HTR-8/SVneo (cell line): Measurements from ENCODE around the gene CERS6.
"Not testable (repeated sequence)": the region's sequence is repeated elsewhere in the genome, so short reads cannot be mapped to it uniquely, and the experiment has no call there.

Experiments used
- DNase-seq: peaks from one replicate; pipeline ENCODE4 v3.0.0; 2011; ENCODE audit warnings: low spot score, mixed read lengths; ENCODE audit not compliant: insufficient read length
- FAIRE-seq: peaks from 2 replicates; lab custom pipeline; 2011; peaks lifted over from hg19 to GRCh38; lab: Jason Lieb, UNC

CERS6 gene

DNA sequence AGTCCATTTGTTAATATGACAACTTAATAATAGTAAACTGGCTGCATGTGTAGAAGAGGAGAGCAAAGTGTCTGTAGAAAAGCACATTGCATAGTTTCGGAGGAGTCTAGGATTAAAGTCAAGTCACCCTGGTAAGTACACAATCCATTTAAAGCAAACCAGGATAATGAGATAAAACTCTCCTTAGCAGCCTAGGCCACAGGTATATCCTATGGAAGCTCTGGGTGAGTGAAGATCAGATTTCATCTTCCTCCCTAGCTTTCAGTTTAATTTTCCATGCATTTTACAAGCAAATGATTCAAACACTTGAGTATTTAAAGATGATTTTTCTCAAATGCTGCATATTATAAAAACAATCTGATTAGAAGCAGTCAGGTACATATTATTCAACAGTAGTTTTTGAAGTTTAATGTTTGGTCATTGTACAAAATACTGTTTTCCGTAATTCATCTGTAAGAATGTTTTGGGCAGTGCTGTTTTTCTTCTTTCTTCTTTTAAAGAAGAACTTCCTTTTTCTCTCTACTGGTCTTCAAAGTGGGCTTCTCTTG, 10.2 kb downstream of the CERS6 start:
- no peak for FAIRE-seq

DNA sequence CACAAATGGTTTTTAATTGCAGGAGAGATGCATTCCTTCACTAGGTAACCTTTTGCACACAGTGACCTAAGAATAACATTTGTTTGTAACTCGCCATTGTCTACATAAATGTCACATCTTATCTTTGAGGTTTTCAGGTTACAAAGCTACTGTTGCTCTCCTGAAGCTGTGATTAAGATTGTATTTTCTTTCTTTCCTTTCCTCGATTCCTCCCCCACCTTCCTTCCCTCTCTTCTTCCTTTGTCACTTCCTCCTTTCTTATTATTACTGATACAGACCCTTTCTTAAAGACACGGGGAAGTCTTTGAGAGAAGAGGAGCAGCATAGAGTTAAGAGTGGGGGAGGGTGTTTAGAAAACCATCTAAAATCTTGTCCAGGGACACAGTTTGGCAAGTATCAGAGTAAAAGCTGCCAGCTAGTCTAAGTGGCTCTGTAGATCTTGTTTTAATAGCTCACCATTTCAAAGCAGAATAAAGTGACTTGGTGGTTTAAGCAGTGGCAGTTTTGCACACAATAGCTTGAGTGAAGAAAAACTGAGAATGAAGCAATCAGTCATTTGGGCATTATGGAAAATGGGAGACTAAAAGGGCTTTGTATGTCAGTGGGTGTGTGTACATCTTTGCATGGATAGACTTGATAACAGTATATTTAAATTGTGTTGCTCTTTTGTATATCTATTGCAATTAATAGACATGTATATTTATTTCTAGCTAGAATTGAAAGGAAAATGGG, 10.9 kb downstream of the CERS6 start:
- DNase-seq (no peak), FAIRE-seq (no peak)

More for the DNA sequence above, 10.2 kb downstream of the CERS6 start:
- DNase-seq: no peak

DNA sequence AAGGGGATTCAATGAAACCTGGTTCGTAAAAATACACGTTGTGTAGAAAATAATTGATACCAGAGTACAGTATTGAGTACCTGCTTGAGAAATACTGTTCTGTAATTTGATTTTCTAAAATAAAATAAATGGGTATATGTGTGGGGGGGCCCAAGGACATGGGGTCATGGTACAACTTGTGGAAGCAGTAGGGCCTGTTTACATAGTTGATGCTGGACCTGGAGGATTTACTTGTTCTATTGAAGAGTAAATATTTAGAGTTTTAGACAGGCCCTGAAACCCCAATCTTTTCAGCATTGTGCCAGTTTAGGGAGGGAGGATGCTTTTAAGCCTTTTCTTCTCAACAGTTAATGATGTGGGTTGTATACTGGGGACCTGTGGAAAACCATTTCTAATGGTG, 11.7 kb downstream of the CERS6 start:
- FAIRE-seq: no peak
- DNase-seq: no peak

DNA sequence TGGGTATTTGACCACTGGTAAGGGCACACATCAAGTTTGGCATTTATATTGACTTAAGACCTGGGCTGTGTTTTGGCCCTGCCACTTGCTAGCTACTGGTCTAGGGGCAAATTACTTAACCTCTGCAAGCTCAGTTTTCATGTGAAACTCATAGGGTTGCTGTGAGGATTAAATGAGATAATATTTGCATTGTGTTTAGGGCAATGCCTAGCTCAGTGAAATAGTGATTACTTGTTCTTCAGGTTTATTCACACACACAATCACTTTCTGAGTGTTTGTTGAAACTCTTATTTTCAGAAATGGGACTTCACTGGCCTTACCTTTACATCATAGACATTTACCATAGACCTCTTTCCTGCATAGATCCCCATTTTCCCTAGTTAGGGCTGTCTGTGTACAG, 12.3 kb downstream of the CERS6 start:
- FAIRE-seq: no peak
- DNase-seq: no peak

DNA sequence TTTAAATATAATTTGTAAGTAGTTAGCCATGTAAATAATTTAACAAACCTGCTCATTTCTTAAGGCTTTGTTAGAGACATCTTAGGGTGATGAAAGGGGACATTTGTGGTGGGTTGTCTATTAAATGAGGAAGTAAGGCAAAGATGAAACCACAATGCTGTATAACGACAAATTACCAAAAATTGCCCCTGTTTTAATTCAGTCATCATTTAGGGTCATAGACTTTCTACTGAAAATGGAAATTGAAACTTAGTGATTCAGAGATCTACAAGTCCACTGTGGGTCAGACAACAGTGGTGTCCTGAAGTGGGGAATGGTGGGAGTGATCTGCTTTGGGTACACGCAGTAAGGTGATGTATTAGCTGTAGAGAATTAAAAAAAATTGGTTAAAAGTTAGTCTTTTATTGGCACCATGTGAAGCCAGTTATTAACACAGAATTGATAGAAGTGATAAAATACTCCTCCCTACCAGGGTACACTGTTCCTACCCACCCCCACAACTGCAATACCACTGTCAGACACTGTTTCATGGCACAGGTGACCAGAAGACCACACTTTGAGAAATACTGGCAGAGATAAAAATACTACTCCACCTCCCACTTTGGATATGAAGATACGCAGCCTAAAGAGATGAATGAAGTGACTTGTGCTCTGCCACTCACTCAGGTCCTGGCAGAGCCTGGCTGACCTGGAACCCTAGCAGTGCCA, 13.4 kb downstream of the CERS6 start:
- DNase-seq (no peak), FAIRE-seq (no peak)

DNA sequence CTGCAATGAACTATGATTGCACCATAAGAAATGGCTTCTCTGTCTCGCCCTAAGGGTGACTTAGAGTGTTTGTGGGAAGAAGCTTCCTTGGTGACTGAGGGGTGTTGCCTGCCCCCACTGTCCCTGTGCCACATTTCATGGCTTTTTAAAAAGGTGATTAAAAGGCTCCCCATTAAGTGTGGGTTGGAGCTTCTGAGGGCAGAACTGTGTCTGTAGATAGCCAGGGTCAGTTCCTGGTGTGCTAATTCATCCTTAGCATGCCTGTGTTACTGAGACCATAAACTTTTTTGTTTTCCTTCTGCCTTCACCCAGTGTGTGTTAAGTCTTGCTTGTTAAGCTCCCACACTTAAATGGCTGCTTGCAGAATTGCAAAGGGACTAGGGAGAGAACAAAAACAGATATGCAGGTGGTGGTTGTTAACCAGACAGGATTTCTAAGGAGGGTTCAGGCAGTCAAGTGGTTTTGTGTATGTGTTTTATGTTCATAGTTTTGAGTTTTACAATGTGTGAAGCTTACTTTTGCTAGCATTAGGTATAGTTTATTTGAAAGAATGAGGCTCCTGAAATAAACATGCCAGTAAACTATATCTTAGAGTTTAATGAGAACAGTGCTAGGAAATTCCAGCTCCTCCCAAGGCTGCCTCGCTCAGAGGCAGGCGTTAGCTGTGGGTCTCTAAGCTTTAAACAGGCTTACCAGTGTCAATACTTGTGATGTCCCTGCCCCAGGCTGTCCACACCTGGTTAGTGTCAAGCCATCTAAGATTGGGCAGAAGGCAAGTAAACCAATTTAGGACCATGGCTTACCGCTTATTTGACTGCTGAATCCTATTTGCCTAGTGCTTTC, 14.5 kb downstream of the CERS6 start:
- no peak for FAIRE-seq
- DNase-seq: no peak

DNA sequence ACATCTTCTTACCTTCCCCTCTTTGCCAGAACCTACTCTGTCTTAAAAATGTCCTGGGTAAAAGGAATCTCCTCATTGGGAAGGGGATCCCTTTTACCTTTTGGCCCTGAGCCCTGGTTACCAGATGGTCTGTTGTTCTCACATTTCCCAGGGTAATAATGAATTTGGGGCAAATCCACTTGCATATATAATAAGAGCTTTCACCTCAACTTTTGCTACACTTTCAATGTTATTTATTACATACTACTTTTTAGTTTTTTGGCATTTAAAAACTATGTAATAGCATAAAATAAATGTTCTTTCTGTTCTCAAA, 15.0 kb downstream of the CERS6 start:
- no peak for FAIRE-seq
- DNase-seq: no peak

DNA sequence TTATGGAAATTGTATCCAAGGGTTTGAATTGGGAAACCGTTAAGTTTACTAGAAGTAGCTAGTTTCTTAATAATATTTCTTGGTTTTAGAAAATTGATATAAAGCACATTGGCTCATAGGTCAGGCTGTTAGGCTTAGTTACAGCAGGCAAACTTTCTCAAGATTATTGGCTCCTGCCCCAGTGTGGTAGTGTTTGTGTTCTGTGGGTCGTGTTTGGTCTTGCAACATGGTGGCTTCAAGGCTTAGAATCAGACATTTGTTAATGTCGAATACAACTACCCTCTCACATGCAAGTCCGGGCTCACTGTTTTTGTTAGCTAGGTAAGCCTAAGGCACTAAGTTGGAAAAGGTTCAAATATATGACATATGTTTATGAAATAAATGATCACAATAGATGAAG, 19.6 kb downstream of the CERS6 start:
- FAIRE-seq (no peak), DNase-seq (no peak)

DNA sequence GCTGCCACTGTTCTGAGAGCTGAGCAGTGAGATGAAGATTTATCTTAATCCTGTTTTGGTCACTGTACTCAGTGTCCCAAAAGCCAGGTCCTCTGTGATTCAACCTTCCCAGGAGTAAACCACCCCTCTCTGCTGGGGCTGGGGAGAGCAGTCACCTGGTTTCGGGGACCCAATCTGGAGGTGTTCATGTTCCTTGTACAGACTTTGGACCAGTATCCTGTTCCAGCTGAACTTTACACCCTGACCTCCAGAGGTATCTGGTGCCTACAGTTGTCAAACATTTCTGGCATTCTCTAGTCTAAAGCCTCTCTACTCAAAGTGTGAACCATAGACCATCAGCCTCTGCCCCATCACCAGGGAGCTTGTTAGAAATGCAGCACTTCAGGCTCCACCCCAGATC, 22.1 kb downstream of the CERS6 start:
- FAIRE-seq (no peak), DNase-seq (no peak)

DNA sequence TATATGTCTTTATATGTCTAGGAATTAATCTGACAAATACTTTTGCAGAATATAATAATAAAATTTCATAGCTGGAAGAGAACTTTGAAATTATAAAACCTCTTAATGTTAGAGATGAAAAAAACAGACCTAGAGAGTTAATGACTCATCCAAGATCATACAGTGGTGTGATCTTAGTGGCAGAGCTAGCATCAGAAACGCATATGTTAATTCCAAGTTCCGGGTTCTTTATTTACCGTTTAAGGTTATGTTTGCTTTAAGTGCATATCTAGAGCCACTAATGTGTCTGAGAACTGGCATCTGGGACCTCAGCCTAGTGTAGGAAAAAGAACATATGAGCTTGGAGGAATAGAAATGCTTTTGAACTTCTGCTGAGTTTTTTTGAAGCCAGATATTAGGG, 24.3 kb downstream of the CERS6 start:
- FAIRE-seq (no peak), DNase-seq (no peak)

DNA sequence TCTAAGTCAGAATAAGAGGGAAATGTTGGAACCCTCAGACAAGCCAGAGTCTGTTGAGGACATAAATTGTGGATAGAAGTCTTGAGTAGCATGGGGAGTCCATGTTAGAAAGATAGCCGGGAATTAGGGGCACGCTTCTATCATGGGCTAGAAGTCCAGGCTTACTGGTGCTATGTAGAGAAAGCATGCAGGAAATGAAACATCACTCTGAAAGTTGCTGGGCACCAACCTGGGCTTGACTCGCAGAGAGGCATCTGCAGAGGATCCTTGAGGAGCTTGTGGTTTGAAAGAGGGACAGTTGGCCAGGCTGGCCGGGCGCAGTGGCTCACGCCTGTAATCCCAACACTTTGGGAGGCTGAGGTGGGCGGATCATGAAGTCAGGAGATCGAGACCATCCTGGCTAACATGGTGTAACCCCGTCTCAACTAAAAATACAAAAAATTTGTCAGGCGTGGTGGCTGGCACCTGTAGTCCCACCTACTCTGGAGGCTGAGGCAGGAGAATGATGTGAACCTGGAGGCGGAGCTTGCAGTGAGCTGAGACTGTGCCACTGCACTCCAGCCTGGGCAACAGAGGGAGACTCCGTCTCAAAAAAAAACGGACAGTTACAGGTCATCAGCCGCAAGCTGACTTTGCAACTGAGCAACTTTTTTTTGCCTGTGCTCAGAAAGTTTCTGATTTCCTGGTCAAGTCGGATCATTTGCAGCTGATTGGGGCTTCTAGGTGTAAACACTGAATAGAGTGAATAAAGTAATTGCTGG, 24.9 kb downstream of the CERS6 start:
- no peak for FAIRE-seq
- DNase-seq: no peak

DNA sequence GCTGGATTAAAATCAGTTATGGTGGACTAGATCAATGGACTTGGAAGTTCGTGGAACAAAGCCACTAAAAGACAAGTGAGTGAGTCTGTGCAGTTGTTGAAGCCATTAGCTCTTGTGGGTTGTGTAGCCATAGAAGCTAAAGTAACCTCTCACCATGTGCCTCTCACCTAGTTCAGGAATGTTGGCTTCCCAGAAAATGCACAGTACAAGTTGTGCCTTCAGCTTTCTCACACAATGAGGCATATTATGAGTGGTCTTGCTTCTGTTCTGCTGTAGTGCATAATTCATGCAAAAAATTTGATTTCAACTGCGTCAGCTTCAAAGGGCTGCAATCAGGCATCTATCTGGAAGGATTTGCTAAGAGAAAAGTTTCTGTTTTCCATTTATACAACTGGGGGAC, 26.2 kb downstream of the CERS6 start:
- no peak for FAIRE-seq
- no peak for DNase-seq

DNA sequence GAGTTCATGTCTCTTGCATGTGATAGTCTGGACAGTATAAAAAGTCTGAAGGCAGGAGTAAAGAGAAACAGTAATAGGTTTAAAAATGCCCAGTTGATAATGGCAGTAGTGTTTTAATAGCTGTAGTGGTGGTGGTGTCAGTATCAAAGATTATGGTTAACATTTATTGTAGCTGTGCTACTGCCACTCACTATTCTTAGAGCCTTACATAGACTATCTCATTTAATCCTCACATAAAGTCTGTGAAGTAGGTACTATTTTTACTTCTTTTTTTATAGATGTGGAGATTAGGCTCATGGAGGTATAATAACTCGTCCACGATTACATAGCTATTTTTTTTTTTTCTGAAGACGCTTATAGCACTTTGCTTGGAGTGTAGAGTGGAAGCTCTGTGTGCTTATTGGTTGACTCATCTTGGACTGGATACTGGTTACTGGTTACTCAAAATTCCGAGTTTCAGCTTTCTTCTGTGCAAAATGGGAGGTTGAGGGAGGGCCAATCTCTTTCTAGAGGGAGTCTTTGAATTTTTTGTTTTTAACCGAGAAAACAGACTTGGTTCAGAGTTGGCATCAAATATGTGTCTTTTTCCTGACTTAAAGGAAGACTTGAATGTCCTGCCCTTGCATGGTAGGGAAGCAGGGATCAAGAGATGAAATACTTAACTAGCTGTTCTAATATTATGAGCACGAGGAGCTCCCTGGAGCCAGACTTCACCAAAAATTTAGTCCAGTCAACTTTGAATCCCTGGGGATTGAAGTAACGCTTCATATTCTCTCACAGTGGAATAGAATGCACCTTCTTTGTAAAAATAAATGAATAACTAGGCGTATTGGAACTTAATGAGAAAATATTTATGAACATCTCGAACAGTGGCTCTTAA, 27.1 kb downstream of the CERS6 start:
- FAIRE-seq: no peak
- DNase-seq: no peak

DNA sequence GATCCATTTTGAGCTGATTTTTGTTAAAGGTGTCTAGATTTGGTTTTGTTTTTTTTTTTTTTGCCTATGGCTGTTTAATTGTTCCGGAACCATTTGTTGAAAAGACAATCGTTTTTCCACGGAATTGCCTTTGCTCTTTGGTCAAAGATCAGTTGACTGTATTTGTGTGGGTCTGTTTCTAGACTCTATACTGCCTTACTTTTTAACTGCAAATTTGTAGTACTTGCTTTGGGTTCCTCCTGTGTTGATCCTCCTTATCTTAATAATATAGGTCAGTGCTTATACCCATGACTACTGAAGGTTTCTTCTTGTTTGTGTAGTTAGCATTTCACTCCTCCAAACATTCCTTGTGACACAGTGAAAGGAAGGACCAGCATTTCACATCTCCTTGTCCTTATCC, 30.4 kb downstream of the CERS6 start:
- DNase-seq (no peak), FAIRE-seq (no peak)

DNA sequence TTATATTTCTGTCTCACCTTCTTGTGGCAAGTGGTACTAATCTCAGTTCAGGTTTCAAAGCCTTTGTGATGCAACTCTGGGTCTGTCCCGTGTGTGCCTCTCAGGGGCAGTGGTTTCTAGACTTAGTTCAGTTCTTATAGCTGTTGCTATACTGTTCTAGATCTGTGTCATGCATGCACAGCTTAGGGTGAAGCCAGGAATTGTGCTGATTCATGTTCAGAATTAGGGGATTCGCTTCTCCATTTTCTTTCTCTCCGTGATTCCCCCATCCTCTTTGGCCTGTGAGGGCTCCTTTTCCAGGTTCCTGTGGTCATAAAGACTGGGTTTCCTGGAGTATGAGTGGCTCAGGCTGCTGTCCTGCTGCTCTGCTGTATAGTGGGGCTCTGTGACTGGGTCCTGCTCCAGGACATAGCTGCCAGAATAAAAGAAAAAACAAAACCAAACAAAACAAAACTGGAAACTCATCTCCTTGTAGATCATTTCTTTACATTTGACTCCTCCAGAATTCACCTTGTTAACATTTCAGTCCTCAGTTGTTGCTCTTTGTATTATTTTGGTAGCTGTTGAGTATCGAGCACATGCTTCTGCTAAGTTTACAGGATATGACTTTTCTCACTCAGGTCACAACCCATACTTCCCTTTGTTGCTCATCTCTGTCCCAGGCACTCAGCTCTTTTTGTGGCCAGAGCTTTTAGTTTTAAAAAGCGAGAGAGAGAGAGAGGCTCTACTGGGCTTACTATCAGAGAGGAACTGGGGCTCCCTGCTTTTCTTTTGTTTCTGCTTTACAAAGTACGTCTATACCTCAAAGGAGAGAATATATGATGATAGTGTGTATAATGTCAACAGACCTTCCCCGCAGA, 34.2 kb downstream of the CERS6 start:
- DNase-seq: no peak
- FAIRE-seq: no peak

DNA sequence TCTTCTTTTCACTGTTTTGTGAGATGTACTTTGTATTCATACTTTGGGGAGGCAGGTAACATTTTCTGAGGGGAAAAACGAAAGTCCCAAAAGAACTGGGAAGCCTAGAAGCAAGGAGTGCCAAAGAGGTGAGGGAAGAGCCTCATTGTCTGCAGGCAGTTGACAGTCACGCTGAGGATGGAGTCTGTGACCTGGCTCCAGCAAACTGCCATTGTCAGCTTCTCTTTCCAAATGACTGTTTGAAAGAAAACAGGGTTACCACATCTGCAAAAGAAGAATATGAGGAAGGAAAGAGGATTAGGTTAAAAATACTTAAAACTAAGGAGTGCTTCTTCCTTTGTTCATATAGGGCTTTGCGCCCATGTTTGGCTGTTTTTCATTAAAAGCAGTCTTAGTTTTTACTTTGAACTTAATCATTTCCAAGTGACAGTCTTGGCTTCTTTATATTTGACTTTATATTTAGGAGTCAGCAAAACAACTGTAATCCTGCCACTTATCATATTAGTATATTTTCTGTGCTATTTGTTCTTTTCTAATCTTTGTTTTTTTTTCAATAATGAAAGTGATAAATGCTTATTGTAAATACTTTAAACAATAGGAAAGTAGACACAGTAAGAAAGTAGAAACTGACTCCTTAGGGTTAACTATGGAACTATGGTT, 35.0 kb downstream of the CERS6 start:
- FAIRE-seq: no peak

DNA sequence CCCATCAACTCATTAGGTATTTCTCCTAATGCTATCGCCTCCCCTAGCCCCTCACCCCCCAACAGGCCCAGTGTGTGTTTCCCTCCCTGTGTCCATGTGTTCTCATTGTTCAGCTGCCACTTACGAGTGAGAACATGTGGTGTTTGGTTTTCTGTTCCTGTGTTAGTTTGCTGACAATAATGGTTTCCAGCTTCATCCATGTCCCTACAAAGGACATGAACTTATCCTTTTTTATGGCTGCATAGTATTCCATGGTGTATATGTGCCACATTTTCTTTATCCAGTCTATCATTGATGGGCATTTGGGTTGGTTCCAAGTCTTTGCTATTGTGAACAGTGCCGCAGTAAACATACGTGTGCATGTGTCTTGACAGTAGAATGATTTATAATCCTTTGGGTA, 35.7 kb downstream of the CERS6 start:
- DNase-seq, FAIRE-seq: not testable (repeated sequence)

More for the DNA sequence above, 35.0 kb downstream of the CERS6 start:
- DNase-seq: no peak

DNA sequence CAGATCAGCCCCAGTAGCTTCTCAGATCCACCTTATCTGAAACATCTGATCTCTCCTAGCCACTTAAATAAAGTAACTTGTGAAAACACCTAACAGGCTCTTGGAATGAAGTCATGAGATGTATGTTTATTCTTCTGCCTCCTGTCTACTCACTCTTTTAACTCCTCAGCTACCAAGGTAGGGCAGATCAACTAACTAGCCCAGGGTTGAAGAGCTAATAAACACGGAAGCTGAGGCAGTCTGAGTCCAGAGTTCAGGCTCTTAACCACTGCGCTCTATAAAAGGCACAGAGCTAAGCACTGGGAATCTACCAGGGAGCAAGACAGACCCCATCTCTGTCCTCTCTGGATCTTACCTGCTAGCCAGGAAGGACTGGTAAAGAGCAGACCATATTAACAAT, 37.1 kb downstream of the CERS6 start:
- not testable (repeated sequence) for DNase-seq, FAIRE-seq
